HG03135 (cell line): ENCODE data around the gene SERTM2.
"Not testable (repeated sequence)": the region's sequence is repeated elsewhere in the genome, so short reads cannot be mapped to it uniquely, and the experiment has no call there.

Source experiments
- ATAC-seq: cut with Tn5 transposase; IDR thresholded peaks from one replicate; pipeline ENCODE4 v1.9.1; 2021; ENCODE audit warnings: mild to moderate bottlenecking, moderate library complexity; ENCODE audit not compliant: unreplicated experiment

SERTM2 gene

GRCh38 chrX:111511477-111511876 is at the start of gene SERTM2:
TSS of gene SERTM2 (plus strand) at chrX:111511645. CDS start at chrX:111518858, 7,213 bp downstream.
- peak; percentile 73 for ATAC-seq

- no peak for ATAC-seq
Measured at GRCh38 chrX:111465669-111466068, 45.8 kb upstream of the SERTM2 start.

GRCh38 chrX:111467896-111468295 is 43.5 kb upstream of the SERTM2 start:
- no peak for ATAC-seq

GRCh38 chrX:111470681-111471403 is 40.6 kb upstream of the SERTM2 start:
- ATAC-seq: no peak

GRCh38 chrX:111481896-111482295 is 29.5 kb upstream of the SERTM2 start:
- ATAC-seq: no peak

GRCh38 chrX:111483135-111483534 is 28.3 kb upstream of the SERTM2 start:
- no peak for ATAC-seq

GRCh38 chrX:111483881-111484280 is 27.6 kb upstream of the SERTM2 start:
- no peak for ATAC-seq

GRCh38 chrX:111490688-111491087 is 20.8 kb upstream of the SERTM2 start:
- no peak for ATAC-seq

GRCh38 chrX:111492085-111492484 is 19.4 kb upstream of the SERTM2 start:
- no peak for ATAC-seq

GRCh38 chrX:111498538-111499103 is 12.8 kb upstream of the SERTM2 start:
- no peak for ATAC-seq

GRCh38 chrX:111503485-111503993 is 7.9 kb upstream of the SERTM2 start:
- ATAC-seq: no peak

GRCh38 chrX:111504941-111505340 is 6.5 kb upstream of the SERTM2 start:
- ATAC-seq: no peak

GRCh38 chrX:111505783-111506182 is 5.7 kb upstream of the SERTM2 start:
- ATAC-seq: no peak

GRCh38 chrX:111506826-111507225 is 4.6 kb upstream of the SERTM2 start:
- ATAC-seq: no peak

- no peak for ATAC-seq
Measured at GRCh38 chrX:111507933-111508332, 3.5 kb upstream of the SERTM2 start.

GRCh38 chrX:111515298-111515697 is 3.9 kb downstream of the SERTM2 start:
- no peak for ATAC-seq

GRCh38 chrX:111518667-111519066 is 7.2 kb downstream of the SERTM2 start:
- no peak for ATAC-seq

- ATAC-seq: no peak
Measured at GRCh38 chrX:111519215-111519614, 7.8 kb downstream of the SERTM2 start.

GRCh38 chrX:111520506-111520905 is 9.1 kb downstream of the SERTM2 start:
- no peak for ATAC-seq

GRCh38 chrX:111521169-111521568 is 9.7 kb downstream of the SERTM2 start:
- no peak for ATAC-seq

GRCh38 chrX:111543212-111543741 is 31.8 kb downstream of the SERTM2 start:
- ATAC-seq: no peak

GRCh38 chrX:111549235-111549634 is 37.8 kb downstream of the SERTM2 start:
- not testable (repeated sequence) for ATAC-seq
